HEK293 (cell line): Measurements from ENCODE around the gene KAT2B.
A peak's percentile ranks its signal among the peaks of the same experiment; 100 is the strongest.

Experiments
- BCL11A ChIP-seq: fragments of 450-650 bp; formaldehyde crosslinking; IDR thresholded peaks from 2 replicates; pipeline ENCODE4 v1.5.1; 2016; ENCODE audit warnings: low read depth, missing biosample characterization, missing genetic modification characterization
- KLF1 ChIP-seq: fragments of 450-650 bp; formaldehyde crosslinking; IDR thresholded peaks from 2 replicates; pipeline ENCODE4 v1.5.1; 2016; ENCODE audit warnings: missing biosample characterization, missing genetic modification characterization
- KLF7 ChIP-seq: fragments of 450-650 bp; formaldehyde crosslinking; IDR thresholded peaks from 2 replicates; pipeline ENCODE4 v1.5.1; 2016; ENCODE audit warnings: missing biosample characterization, missing genetic modification characterization, borderline replicate concordance
- MZF1 ChIP-seq: fragments of 450-650 bp; formaldehyde crosslinking; IDR thresholded peaks from 2 replicates; pipeline ENCODE4 v1.5.1; 2017; ENCODE audit warnings: missing biosample characterization, missing genetic modification characterization, borderline replicate concordance
- PRDM1 ChIP-seq: fragments of 450-650 bp; formaldehyde crosslinking; IDR thresholded peaks from 2 replicates; pipeline ENCODE4; 2016; ENCODE audit warnings: missing biosample characterization, missing genetic modification characterization
- SP2 ChIP-seq: fragments of 450-650 bp; formaldehyde crosslinking; IDR thresholded peaks from 2 replicates; pipeline ENCODE4 v1.5.1; 2016; ENCODE audit warnings: missing biosample characterization, missing genetic modification characterization
- WT1 ChIP-seq: fragments of 450-650 bp; formaldehyde crosslinking; IDR thresholded peaks from 2 replicates; pipeline ENCODE4 v1.5.1; 2016; ENCODE audit warnings: missing biosample characterization, missing genetic modification characterization
- YY1 ChIP-seq: fragments of 450-650 bp; formaldehyde crosslinking; IDR thresholded peaks from 2 replicates; pipeline ENCODE4 v1.5.1; 2018; ENCODE audit warnings: missing biosample characterization, missing genetic modification characterization
- ZBTB21 ChIP-seq: fragments of 450-650 bp; formaldehyde crosslinking; IDR thresholded peaks from 2 replicates; pipeline ENCODE4 v1.5.1; 2017; ENCODE audit warnings: missing biosample characterization, missing genetic modification characterization
- ZBTB8A ChIP-seq: fragments of 450-650 bp; formaldehyde crosslinking; IDR thresholded peaks from 2 replicates; pipeline ENCODE4 v1.5.1; 2016; ENCODE audit warnings: missing biosample characterization, missing genetic modification characterization
- ZFP69B ChIP-seq: fragments of 450-650 bp; formaldehyde crosslinking; IDR thresholded peaks from 2 replicates; pipeline ENCODE4 v1.5.1; 2016; ENCODE audit warnings: missing biosample characterization, missing genetic modification characterization
- ZNF10 ChIP-seq: fragments of 450-650 bp; formaldehyde crosslinking; IDR thresholded peaks from 2 replicates; pipeline ENCODE4 v1.5.1; 2017; ENCODE audit warnings: missing biosample characterization, missing genetic modification characterization
- ZNF2 ChIP-seq: fragments of 450-650 bp; formaldehyde crosslinking; IDR thresholded peaks from 2 replicates; pipeline ENCODE4 v1.5.1; 2016; ENCODE audit warnings: missing biosample characterization, missing genetic modification characterization
- ZNF302 ChIP-seq: fragments of 450-650 bp; formaldehyde crosslinking; IDR thresholded peaks from 2 replicates; pipeline ENCODE4 v1.5.1; 2016; ENCODE audit warnings: missing biosample characterization, missing genetic modification characterization, low read depth
- ZNF366 ChIP-seq: fragments of 450-650 bp; formaldehyde crosslinking; conservative IDR thresholded peaks from 2 replicates; pipeline ENCODE4 v1.5.1; 2016; ENCODE audit warnings: missing biosample characterization, missing genetic modification characterization
- ZNF391 ChIP-seq: fragments of 450-650 bp; formaldehyde crosslinking; IDR thresholded peaks from 2 replicates; pipeline ENCODE4 v1.5.1; 2016; ENCODE audit warnings: low read depth, missing biosample characterization, missing genetic modification characterization, borderline replicate concordance
- ZNF514 ChIP-seq: fragments of 450-650 bp; formaldehyde crosslinking; IDR thresholded peaks from 2 replicates; pipeline ENCODE4 v1.5.1; 2016; ENCODE audit warnings: missing biosample characterization, missing genetic modification characterization
- ZNF530 ChIP-seq: fragments of 450-650 bp; formaldehyde crosslinking; IDR thresholded peaks from 2 replicates; pipeline ENCODE4 v1.5.1; 2016; ENCODE audit warnings: low read depth, missing biosample characterization, missing genetic modification characterization
- ZNF571 ChIP-seq: fragments of 450-650 bp; formaldehyde crosslinking; IDR thresholded peaks from 2 replicates; pipeline ENCODE4 v1.5.0; 2017; ENCODE audit warnings: missing biosample characterization, missing genetic modification characterization
- ZNF600 ChIP-seq: fragments of 450-650 bp; formaldehyde crosslinking; IDR thresholded peaks from 2 replicates; pipeline ENCODE4 v1.5.1; 2016; ENCODE audit warnings: missing biosample characterization, missing genetic modification characterization
- ZNF658 ChIP-seq: fragments of 450-650 bp; formaldehyde crosslinking; IDR thresholded peaks from 2 replicates; pipeline ENCODE4; 2016; ENCODE audit warnings: missing biosample characterization, missing genetic modification characterization
- ZNF76 ChIP-seq: fragments of 450-650 bp; formaldehyde crosslinking; IDR thresholded peaks from 2 replicates; pipeline ENCODE4; 2016; ENCODE audit warnings: low read depth, missing biosample characterization, missing genetic modification characterization, borderline replicate concordance
- ZNF792 ChIP-seq: fragments of 450-650 bp; formaldehyde crosslinking; IDR thresholded peaks from 2 replicates; pipeline ENCODE4 v1.5.1; 2016; ENCODE audit warnings: missing biosample characterization, missing genetic modification characterization
- ZNF837 ChIP-seq: fragments of 450-650 bp; formaldehyde crosslinking; IDR thresholded peaks from 2 replicates; pipeline ENCODE4 v1.5.1; 2016; ENCODE audit warnings: missing biosample characterization, missing genetic modification characterization
- TF ChIP-seq, protein P1 (sequence below): fragments of 450-650 bp; formaldehyde crosslinking; IDR thresholded peaks from 2 replicates; pipeline ENCODE4 v1.5.1; 2016; ENCODE audit warnings: missing biosample characterization, missing genetic modification characterization, low read depth
- TF ChIP-seq, protein P2 (sequence below): fragments of 450-650 bp; formaldehyde crosslinking; IDR thresholded peaks from 2 replicates; pipeline ENCODE4 v1.5.1; 2016; ENCODE audit warnings: missing biosample characterization, missing genetic modification characterization
- TF ChIP-seq, protein P3 (sequence below): fragments of 450-650 bp; IDR thresholded peaks from 2 replicates; pipeline ENCODE4 v1.5.1; 2018; ENCODE audit warnings: missing biosample characterization, missing genetic modification characterization
- TF ChIP-seq, protein P4 (sequence below): fragments of 450-650 bp; formaldehyde crosslinking; conservative IDR thresholded peaks from 2 replicates; pipeline ENCODE4 v1.5.1; 2016; ENCODE audit warnings: low read depth, missing biosample characterization, missing genetic modification characterization
- TF ChIP-seq, protein P5 (sequence below): fragments of 450-650 bp; formaldehyde crosslinking; IDR thresholded peaks from 2 replicates; pipeline ENCODE4 v1.5.1; 2017; ENCODE audit warnings: missing biosample characterization, missing genetic modification characterization

Gene KAT2B

DNA sequence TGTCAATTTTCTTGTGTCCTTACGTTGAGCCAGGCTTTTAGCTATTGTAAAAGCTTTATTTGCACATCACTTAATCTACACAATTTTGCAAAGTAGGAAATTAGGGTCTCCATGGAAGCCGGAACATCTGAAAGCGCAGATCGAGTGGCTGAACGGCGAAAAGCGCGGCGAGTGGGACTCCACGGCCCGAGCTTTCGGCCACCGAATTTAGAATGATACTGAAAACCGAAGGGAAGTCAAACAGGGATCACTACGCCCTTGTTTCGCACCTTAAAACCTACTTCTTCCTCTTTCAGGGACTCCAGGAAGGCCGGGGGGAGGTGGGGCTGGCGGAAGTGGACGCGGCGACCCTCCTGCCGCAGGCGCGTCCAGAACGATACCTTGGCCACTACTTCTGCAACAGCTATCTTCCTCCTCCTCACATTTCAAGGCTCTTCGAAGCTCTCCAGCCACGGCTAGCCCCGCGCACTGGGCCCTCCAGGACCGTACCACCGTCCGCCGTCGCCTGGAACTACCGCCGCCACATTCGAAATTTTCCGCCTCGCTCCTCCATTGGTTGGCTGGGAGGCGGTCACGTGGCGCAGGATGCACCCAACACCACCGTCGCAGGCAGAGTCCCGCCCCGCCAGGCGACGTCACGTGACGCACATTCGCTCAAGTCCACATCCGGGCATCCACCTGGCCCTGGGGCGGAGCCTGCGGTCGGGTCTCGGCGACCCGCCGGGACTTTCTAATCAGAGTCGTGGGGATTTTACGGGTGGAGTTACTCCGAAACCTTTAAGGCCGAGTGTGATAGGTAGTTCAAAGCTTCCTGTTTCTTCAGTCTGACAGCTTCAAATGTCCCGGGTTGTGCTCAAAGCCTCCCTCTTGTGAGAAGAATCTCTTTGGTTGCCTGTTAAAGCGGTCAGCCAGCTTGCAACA, 145.7 kb downstream of the KAT2B start, which contains the start of gene SGO1 (continued):
- no peak for TF ChIP-seq ZNF366 (tag by site-specific recombination)
- TF ChIP-seq KLF7 (tag by site-specific recombination): no peak; the same call in 1 of the 2 replicates
- TF ChIP-seq SP2 (tag by site-specific recombination): peak; percentile 93
- TF ChIP-seq ZNF658 (tag by site-specific recombination): no peak
- no peak for TF ChIP-seq ZFP69B
- TF ChIP-seq ZNF837 (tag by site-specific recombination): no peak
- TF ChIP-seq WT1 (tag by site-specific recombination): no peak
- peak; percentile 74 for TF ChIP-seq ZBTB21 (tag by site-specific recombination)
- TF ChIP-seq, protein P1, sequence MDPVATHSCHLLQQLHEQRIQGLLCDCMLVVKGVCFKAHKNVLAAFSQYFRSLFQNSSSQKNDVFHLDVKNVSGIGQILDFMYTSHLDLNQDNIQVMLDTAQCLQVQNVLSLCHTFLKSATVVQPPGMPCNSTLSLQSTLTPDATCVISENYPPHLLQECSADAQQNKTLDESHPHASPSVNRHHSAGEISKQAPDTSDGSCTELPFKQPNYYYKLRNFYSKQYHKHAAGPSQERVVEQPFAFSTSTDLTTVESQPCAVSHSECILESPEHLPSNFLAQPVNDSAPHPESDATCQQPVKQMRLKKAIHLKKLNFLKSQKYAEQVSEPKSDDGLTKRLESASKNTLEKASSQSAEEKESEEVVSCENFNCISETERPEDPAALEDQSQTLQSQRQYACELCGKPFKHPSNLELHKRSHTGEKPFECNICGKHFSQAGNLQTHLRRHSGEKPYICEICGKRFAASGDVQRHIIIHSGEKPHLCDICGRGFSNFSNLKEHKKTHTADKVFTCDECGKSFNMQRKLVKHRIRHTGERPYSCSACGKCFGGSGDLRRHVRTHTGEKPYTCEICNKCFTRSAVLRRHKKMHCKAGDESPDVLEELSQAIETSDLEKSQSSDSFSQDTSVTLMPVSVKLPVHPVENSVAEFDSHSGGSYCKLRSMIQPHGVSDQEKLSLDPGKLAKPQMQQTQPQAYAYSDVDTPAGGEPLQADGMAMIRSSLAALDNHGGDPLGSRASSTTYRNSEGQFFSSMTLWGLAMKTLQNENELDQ (tag by site-specific recombination): no peak
- TF ChIP-seq YY1: peak; percentile 71; the same call in 1 of the 2 replicates
- TF ChIP-seq, protein P2, sequence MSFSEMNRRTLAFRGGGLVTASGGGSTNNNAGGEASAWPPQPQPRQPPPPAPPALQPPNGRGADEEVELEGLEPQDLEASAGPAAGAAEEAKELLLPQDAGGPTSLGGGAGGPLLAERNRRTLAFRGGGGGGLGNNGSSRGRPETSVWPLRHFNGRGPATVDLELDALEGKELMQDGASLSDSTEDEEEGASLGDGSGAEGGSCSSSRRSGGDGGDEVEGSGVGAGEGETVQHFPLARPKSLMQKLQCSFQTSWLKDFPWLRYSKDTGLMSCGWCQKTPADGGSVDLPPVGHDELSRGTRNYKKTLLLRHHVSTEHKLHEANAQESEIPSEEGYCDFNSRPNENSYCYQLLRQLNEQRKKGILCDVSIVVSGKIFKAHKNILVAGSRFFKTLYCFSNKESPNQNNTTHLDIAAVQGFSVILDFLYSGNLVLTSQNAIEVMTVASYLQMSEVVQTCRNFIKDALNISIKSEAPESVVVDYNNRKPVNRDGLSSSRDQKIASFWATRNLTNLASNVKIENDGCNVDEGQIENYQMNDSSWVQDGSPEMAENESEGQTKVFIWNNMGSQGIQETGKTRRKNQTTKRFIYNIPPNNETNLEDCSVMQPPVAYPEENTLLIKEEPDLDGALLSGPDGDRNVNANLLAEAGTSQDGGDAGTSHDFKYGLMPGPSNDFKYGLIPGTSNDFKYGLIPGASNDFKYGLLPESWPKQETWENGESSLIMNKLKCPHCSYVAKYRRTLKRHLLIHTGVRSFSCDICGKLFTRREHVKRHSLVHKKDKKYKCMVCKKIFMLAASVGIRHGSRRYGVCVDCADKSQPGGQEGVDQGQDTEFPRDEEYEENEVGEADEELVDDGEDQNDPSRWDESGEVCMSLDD (tag by site-specific recombination): no peak
- no peak for TF ChIP-seq ZNF792 (tag by site-specific recombination)
- TF ChIP-seq, protein P3, sequence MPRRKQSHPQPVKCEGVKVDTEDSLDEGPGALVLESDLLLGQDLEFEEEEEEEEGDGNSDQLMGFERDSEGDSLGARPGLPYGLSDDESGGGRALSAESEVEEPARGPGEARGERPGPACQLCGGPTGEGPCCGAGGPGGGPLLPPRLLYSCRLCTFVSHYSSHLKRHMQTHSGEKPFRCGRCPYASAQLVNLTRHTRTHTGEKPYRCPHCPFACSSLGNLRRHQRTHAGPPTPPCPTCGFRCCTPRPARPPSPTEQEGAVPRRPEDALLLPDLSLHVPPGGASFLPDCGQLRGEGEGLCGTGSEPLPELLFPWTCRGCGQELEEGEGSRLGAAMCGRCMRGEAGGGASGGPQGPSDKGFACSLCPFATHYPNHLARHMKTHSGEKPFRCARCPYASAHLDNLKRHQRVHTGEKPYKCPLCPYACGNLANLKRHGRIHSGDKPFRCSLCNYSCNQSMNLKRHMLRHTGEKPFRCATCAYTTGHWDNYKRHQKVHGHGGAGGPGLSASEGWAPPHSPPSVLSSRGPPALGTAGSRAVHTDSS (tag by site-specific recombination): no peak
- peak; percentile 61; the same call in 1 of the 2 replicates for TF ChIP-seq ZNF76 (tag by site-specific recombination)
- TF ChIP-seq ZNF10: peak; percentile 56; the same call in 1 of the 2 replicates
- 0 out of 2 replicates have a peak, but pooled peaks have one; percentile 66 for TF ChIP-seq ZNF391 (tag by site-specific recombination)
- no peak for TF ChIP-seq ZNF302 (tag by site-specific recombination)
- TF ChIP-seq KLF1: peak; percentile 54
- no peak for TF ChIP-seq BCL11A
- TF ChIP-seq ZNF514: no peak
- no peak for TF ChIP-seq ZNF530 (tag by site-specific recombination)
- TF ChIP-seq, protein P4, sequence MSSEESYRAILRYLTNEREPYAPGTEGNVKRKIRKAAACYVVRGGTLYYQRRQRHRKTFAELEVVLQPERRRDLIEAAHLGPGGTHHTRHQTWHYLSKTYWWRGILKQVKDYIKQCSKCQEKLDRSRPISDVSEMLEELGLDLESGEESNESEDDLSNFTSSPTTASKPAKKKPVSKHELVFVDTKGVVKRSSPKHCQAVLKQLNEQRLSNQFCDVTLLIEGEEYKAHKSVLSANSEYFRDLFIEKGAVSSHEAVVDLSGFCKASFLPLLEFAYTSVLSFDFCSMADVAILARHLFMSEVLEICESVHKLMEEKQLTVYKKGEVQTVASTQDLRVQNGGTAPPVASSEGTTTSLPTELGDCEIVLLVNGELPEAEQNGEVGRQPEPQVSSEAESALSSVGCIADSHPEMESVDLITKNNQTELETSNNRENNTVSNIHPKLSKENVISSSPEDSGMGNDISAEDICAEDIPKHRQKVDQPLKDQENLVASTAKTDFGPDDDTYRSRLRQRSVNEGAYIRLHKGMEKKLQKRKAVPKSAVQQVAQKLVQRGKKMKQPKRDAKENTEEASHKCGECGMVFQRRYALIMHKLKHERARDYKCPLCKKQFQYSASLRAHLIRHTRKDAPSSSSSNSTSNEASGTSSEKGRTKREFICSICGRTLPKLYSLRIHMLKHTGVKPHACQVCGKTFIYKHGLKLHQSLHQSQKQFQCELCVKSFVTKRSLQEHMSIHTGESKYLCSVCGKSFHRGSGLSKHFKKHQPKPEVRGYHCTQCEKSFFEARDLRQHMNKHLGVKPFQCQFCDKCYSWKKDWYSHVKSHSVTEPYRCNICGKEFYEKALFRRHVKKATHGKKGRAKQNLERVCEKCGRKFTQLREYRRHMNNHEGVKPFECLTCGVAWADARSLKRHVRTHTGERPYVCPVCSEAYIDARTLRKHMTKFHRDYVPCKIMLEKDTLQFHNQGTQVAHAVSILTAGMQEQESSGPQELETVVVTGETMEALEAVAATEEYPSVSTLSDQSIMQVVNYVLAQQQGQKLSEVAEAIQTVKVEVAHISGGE (tag by site-specific recombination): peak; percentile 59
- TF ChIP-seq PRDM1 (tag by site-specific recombination): no peak
- TF ChIP-seq, protein P5, sequence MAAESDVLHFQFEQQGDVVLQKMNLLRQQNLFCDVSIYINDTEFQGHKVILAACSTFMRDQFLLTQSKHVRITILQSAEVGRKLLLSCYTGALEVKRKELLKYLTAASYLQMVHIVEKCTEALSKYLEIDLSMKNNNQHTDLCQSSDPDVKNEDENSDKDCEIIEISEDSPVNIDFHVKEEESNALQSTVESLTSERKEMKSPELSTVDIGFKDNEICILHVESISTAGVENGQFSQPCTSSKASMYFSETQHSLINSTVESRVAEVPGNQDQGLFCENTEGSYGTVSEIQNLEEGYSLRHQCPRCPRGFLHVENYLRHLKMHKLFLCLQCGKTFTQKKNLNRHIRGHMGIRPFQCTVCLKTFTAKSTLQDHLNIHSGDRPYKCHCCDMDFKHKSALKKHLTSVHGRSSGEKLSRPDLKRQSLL (tag by site-specific recombination): no peak
- peak; percentile 91 for TF ChIP-seq MZF1 (tag by site-specific recombination)
- TF ChIP-seq ZNF571 (tag by site-specific recombination): no peak
- peak; percentile 23; the same call in 1 of the 2 replicates for TF ChIP-seq ZNF600 (tag by site-specific recombination)
- TF ChIP-seq ZNF2 (tag by site-specific recombination): no peak
- TF ChIP-seq ZBTB8A (tag by site-specific recombination): no peak
